ENCODE measurements around the gene ACVRL1. TPM values are rescaled to one million over a fixed set of nuclear protein-coding genes. Genes with fewer than 3 reads are reported as not detected.

ACVRL1 gene
- total RNA-seq, 1 experiment from 2014 or later: not detected

- no peak overlapping the region for H3K9ac ChIP-seq (ENCODE audit: extremely low read depth, insufficient read length, low read length)
- H2BK15ac ChIP-seq (ENCODE audit: low read depth, low read length): no peak overlapping the region
- H4K20me1 ChIP-seq (ENCODE audit: control insufficient read depth, insufficient read depth, insufficient read length): no peaks in the 10 kb centered on the region
- H3K27me3 ChIP-seq (ENCODE audit: insufficient read depth, low read length): peaks cover 13% of the 10 kb centered on the region; the same call in 1 of the 2 replicates
- H4K91ac ChIP-seq (ENCODE audit: insufficient read length, low read depth, low read length): no peak overlapping the region
- no peak overlapping the region for H3T11ph ChIP-seq (ENCODE audit: low read length)
- H3K79me1 ChIP-seq (ENCODE audit: insufficient read depth, low read depth, low read length, poor library complexity, severe bottlenecking): no peaks in the 10 kb centered on the region
- H2BK20ac ChIP-seq (ENCODE audit: low read depth, low read length, poor library complexity, severe bottlenecking): no peak overlapping the region
- no peak overlapping the region for H2AFZ ChIP-seq (ENCODE audit: low read length)
- H3K4ac ChIP-seq (ENCODE audit: low read depth, low read length): peak overlapping the region; percentile 23; the same call in 1 of the 2 replicates
- Mint-ChIP-seq H3K36me3 (ENCODE audit: insufficient read depth in 1 of 3, low read depth in 3 of 3) (no peaks in the 10 kb centered on the region; a peak in 1 of 7 replicates), H3K9me3 (peaks cover 0 to 2% of the 10 kb centered on the region in 2 experiments; a peak in 2 of 5 replicates), H3K27ac (peak overlapping the region in 2 of 3 experiments; percentile 36 to 96; a peak in 2 of 7 replicates), H3K4me3 (peak overlapping the region; percentile 14 to 59; a peak in 2 of 5 replicates), H3K4me1 (peaks cover 76 to 81% of the 10 kb centered on the region in 2 experiments), H3K27me3 (ENCODE audit: low read depth) (peaks cover 70% of the 10 kb centered on the region)
- peaks cover 26% of the 10 kb centered on the region for H3K23me2 ChIP-seq (ENCODE audit: insufficient read length, low read depth, low read length, poor library complexity, severe bottlenecking)
- H3K23ac ChIP-seq (ENCODE audit: insufficient read length, low read depth, low read length): no peak overlapping the region
- WGBS (ENCODE audit: extremely low coverage, insufficient read length, low lambda C conversion rate): no CpG with 5 or more reads among the region's 7 CpGs
- no peak overlapping the region for H3K56ac ChIP-seq (ENCODE audit: insufficient read length, low read depth, low read length)
- no peak overlapping the region for H2BK12ac ChIP-seq (ENCODE audit: insufficient read length, low read depth, low read length)
- no peak overlapping the region for H2AK5ac ChIP-seq (ENCODE audit: insufficient read length, low read length)
- H3K27ac ChIP-seq (ENCODE audit: insufficient read length, low read depth, low read length): no peak overlapping the region
- peak overlapping the region; percentile 62; the same call in 1 of the 2 replicates for H3K14ac ChIP-seq (ENCODE audit: insufficient read depth, low read length)
- H2BK120ac ChIP-seq (ENCODE audit: low read depth, low read length, poor library complexity, severe bottlenecking): no peak overlapping the region
- no peak overlapping the region for H3K4me2 ChIP-seq (ENCODE audit: insufficient read depth, insufficient read length, low read length)
- DNase-seq: no peak
- H3K9me3 ChIP-seq (ENCODE audit: control insufficient read depth, low read depth, low read length): no peaks in the 10 kb centered on the region
- peaks cover 10% of the 10 kb centered on the region; the same call in 1 of the 2 replicates for H3K4me1 ChIP-seq (ENCODE audit: insufficient read depth, low read length)
- no peaks in the 10 kb centered on the region for H3K79me2 ChIP-seq (ENCODE audit: insufficient read depth, low read length)
- no peak overlapping the region for H4K5ac ChIP-seq (ENCODE audit: insufficient read length, low read depth, low read length)
- H4K8ac ChIP-seq (replicated peaks; ENCODE audit: insufficient read length, low read depth, low read length): no peak overlapping the region
- TF ChIP-seq CTCF (conservative IDR thresholded peaks at IDR 0.05): no peak
- H3K18ac ChIP-seq (ENCODE audit: insufficient read length, low read depth, low read length): peak overlapping the region; percentile 7
- no peak overlapping the region for H2BK5ac ChIP-seq (ENCODE audit: insufficient read length, low read length)
Measured at GRCh38 chr12:51865757-51866270, 41.5 kb upstream of the ACVRL1 start.
